OCI-LY7 (cell line): ENCODE measurements around the gene RSPH9. TPM values are rescaled to one million over a fixed set of nuclear protein-coding genes. Genes with fewer than 3 reads are reported as not detected.

Experiments used
- BruUV-seq: library from RNA; stranded (reverse); fragments of 400-500 nt; replicated peaks from 2 replicates; lab custom pipeline; 2021; lab: Mats Ljungman, UMichigan
- CTCF ChIA-PET: fragments of 300-600 bp; sonication (Branson Sonifier 250); formaldehyde crosslinking; loops from one replicate; lab custom pipeline; 2022; ENCODE audit warnings: antibody characterized with exemption; ENCODE audit not compliant: unreplicated experiment; lab: Charles Lee
- POLR2A ChIA-PET: fragments of 300-600 bp; sonication (Branson Sonifier 250); formaldehyde crosslinking; loops from one replicate; lab custom pipeline; 2022; ENCODE audit warnings: antibody characterized with exemption; lab: Charles Lee
- DNase-seq: peaks from one replicate; pipeline ENCODE4 v3.0.0-alpha.2; 2015; ENCODE audit warnings: low spot score
- H2AFZ ChIP-seq: fragments of 200-600 bp; sonication (generic), shearing (Covaris generic); 2 replicates; pipeline ENCODE4 v1.6.1; 2014; ENCODE audit warnings: mild to moderate bottlenecking, antibody characterized with exemption, low read length, moderate library complexity
- H3K27ac ChIP-seq: fragments of 200-600 bp; sonication (generic); 2 replicates; pipeline ENCODE4 v1.5.1; 2014; ENCODE audit warnings: mixed run types, low read depth, mild to moderate bottlenecking, moderate library complexity, low read length, inconsistent platforms; ENCODE audit not compliant: poor library complexity, severe bottlenecking
- H3K36me3 ChIP-seq: fragments of 200-600 bp; sonication (generic); 2 replicates; pipeline ENCODE4 v1.6.1; 2014; ENCODE audit warnings: mild to moderate bottlenecking, antibody characterized with exemption, low read length, moderate library complexity, mixed read lengths; ENCODE audit not compliant: insufficient read depth
- H3K4me1 ChIP-seq: fragments of 200-600 bp; sonication (generic); 2 replicates; pipeline ENCODE4 v1.5.1; 2014; ENCODE audit warnings: mild to moderate bottlenecking, low read length; ENCODE audit not compliant: insufficient read depth, poor library complexity, severe bottlenecking
- H3K4me2 ChIP-seq: fragments of 200-600 bp; sonication (generic); 2 replicates; pipeline ENCODE4 v1.6.1; 2014; ENCODE audit warnings: mild to moderate bottlenecking, low read length
- H3K4me3 ChIP-seq: fragments of 200-600 bp; sonication (generic); 2 replicates; pipeline ENCODE4 v1.5.1; 2014; ENCODE audit warnings: mild to moderate bottlenecking, low read depth, low read length; ENCODE audit not compliant: poor library complexity, severe bottlenecking
- H3K79me2 ChIP-seq: fragments of 200-600 bp; sonication (generic); 2 replicates; pipeline ENCODE4 v1.6.1; 2016; ENCODE audit warnings: low read depth, mild to moderate bottlenecking, low read length, moderate library complexity, mixed read lengths; ENCODE audit not compliant: insufficient read depth
- H3K9me2 ChIP-seq: fragments of 200-600 bp; sonication (generic); 2 replicates; pipeline ENCODE4 v1.6.1; 2016; ENCODE audit warnings: mild to moderate bottlenecking, low read length, mixed read lengths; ENCODE audit not compliant: insufficient read depth
- H3K9me3 ChIP-seq: fragments of 200-600 bp; sonication (generic); 2 replicates; pipeline ENCODE4 v1.6.1; 2014; ENCODE audit warnings: mild to moderate bottlenecking, mixed run types, low read length, mixed read lengths
- H4K20me1 ChIP-seq: fragments of 200-600 bp; sonication (generic); 2 replicates; pipeline ENCODE4 v1.6.1; 2014; ENCODE audit warnings: mild to moderate bottlenecking, antibody characterized with exemption, low read length, moderate library complexity, mixed read lengths; ENCODE audit not compliant: insufficient read depth
- EZH2phosphoT487 ChIP-seq: fragments of 200-600 bp; sonication (generic); IDR thresholded peaks from 2 replicates; pipeline ENCODE4 v1.6.1; 2018; ENCODE audit warnings: low read depth, borderline replicate concordance, mild to moderate bottlenecking, mixed run types, antibody characterized with exemption, low read length, moderate library complexity, mixed read lengths
- intact Hi-C: fragments of 100-400 bp; cut with micrococcal nuclease; formaldehyde crosslinking; loops from one replicate; pipeline ENCODE4 v1.10.0; 2022; ENCODE audit not compliant: unreplicated experiment
- total RNA-seq, 2 experiments: library from RNA; depleted of rRNA in 1 of 2; stranded (reverse); fragments of >200 nt in 1 of 2; shearing (Covaris generic) in 1 of 2; gene quantifications; 2 replicates each; pipeline ENCODE4 v1.2.3, GENCODE V29; 2014 to 2022
- TF ChIP-seq, protein P1 (sequence below): fragments of 200-600 bp; sonication (generic); conservative IDR thresholded peaks from 2 replicates; pipeline ENCODE4 v1.5.1; 2014; ENCODE audit warnings: mild to moderate bottlenecking, antibody characterized with exemption, low read length, moderate library complexity, mixed read lengths

Gene RSPH9
- total RNA-seq, 2 experiments from 2014 or later, result 0.28 TPM; not detected in 1

DNA sequence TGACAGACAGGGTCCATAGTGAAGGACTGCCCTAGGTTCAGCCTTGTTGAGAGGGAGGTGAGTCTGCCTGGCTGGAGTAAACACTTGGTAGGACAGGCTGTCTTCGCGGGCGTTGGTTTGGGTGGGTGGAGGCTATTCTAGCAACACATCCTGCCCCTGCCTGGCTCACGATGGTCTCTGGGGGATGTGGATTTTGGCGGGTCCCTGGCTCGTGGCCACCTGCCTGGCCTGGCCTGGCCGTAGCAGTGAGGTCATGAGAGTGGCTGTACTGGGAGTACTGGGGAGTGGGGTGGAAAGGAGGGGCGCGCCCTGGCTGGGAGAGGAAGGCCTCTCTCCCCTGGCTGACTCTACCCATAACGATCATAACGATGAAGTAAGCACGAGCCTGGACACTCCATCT is 73.0 kb downstream of the RSPH9 start:
- H3K4me1 ChIP-seq, result peaks cover 50% of the 10 kb centered on the region
- no peak for DNase-seq
- no TSS peak for BruUV-seq
- no peak overlapping the region for H2AFZ ChIP-seq
- no peaks in the 10 kb centered on the region for H3K36me3 ChIP-seq
- TF ChIP-seq, protein P1, sequence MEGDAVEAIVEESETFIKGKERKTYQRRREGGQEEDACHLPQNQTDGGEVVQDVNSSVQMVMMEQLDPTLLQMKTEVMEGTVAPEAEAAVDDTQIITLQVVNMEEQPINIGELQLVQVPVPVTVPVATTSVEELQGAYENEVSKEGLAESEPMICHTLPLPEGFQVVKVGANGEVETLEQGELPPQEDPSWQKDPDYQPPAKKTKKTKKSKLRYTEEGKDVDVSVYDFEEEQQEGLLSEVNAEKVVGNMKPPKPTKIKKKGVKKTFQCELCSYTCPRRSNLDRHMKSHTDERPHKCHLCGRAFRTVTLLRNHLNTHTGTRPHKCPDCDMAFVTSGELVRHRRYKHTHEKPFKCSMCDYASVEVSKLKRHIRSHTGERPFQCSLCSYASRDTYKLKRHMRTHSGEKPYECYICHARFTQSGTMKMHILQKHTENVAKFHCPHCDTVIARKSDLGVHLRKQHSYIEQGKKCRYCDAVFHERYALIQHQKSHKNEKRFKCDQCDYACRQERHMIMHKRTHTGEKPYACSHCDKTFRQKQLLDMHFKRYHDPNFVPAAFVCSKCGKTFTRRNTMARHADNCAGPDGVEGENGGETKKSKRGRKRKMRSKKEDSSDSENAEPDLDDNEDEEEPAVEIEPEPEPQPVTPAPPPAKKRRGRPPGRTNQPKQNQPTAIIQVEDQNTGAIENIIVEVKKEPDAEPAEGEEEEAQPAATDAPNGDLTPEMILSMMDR, result no peak
- TF ChIP-seq EZH2phosphoT487, result no peak
- POLR2A ChIA-PET, result no interaction called here
- no peaks in the 10 kb centered on the region for H3K9me3 ChIP-seq
- no peaks in the 10 kb centered on the region for H3K9me2 ChIP-seq
- CTCF ChIA-PET, result no interaction called here
- H4K20me1 ChIP-seq, result no peaks in the 10 kb centered on the region
- H3K79me2 ChIP-seq, result no peaks in the 10 kb centered on the region
- H3K27ac ChIP-seq, result no peak overlapping the region
- intact Hi-C loops, result loop anchor here (10.0 kb wide), 1 partner anchor 83 kb away; the partner anchor contains the start of gene MAD2L1BP
- no peak overlapping the region for H3K4me2 ChIP-seq
- H3K4me3 ChIP-seq, result no peak overlapping the region

DNA sequence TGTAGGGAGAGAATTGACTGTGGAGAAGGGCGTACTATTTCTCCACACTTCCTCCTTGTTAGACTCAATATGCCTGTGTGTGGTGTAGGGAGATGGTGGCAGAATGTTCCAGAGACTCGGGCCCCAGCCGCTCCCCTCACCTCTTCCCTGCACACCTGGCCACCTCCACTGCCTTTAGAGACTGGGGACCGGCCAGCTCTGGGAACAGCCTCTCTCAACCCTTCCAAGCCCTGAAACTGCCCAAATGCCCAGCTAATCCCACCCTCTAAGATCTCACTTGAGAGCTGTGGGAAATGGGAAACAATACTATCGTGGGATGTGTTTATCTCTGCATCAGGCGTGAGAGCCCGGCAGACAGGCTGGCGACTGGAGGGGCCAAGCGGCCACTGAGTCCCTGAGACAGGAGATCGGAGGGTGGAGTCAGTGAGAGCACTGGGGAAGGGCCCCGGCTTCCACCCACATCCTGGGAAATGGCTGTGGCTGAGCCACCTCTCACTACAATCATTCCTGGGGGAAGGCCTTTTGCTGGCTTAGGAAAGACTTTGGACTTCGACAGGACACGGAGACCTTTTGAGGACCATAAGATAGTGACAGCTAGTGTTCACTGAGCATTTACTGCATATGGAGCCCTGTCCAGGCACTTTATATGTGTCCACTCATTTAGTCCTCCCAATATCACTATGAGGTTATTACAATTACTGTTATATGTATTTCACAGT is 73.7 kb downstream of the RSPH9 start:
- H3K4me1 ChIP-seq, result peaks cover 51% of the 10 kb centered on the region
- ChIA-PET CTCF (no interaction called here), POLR2A (interaction anchor here (0.9 kb wide), 1 partner anchor 35 kb away, joined by 3 read pairs; no protein-coding TSS in a partner anchor)
- no peak for DNase-seq
- H3K9me2 ChIP-seq, result no peaks in the 10 kb centered on the region
- TF ChIP-seq, protein P1, result no peak
- no peak for TF ChIP-seq EZH2phosphoT487
- H3K4me2 ChIP-seq, result no peak overlapping the region
- no peak overlapping the region for H3K4me3 ChIP-seq
- no peaks in the 10 kb centered on the region for H4K20me1 ChIP-seq
- no peaks in the 10 kb centered on the region for H3K9me3 ChIP-seq
- no peaks in the 10 kb centered on the region for H3K36me3 ChIP-seq
- no TSS peak for BruUV-seq
- H2AFZ ChIP-seq, result no peak overlapping the region
- H3K79me2 ChIP-seq, result no peaks in the 10 kb centered on the region
- H3K27ac ChIP-seq, result no peak overlapping the region
- intact Hi-C loops, result loop anchor here (10.0 kb wide), 1 partner anchor 84 kb away; the partner anchor contains the start of gene MAD2L1BP

DNA sequence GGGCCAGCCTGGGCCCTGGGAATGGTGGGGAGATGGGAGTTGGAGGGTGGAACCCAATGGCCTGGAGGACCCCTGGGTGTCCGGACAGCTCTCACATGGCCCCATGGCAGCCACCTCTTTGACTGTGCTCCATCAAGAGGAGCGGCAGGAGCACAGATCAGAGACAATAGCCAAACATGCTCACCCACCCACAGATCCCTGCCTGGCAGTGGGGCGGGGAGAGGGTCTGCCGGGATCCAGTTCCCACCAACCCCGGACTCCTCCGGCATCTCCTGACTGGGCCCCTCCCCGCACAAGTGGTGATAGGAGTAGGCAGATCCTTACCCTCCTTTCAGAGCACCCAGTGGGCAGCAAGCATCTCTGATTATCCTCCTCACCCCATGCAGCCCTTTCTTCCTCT is 74.7 kb downstream of the RSPH9 start:
- CTCF ChIA-PET, result no interaction called here
- Histone ChIP-seq H4K20me1 (no peaks in the 10 kb centered on the region), H3K36me3 (no peaks in the 10 kb centered on the region), H3K9me3 (no peaks in the 10 kb centered on the region), H3K27ac (no peak overlapping the region), H2AFZ (no peak overlapping the region), H3K4me3 (no peak overlapping the region), H3K9me2 (no peaks in the 10 kb centered on the region), H3K79me2 (no peaks in the 10 kb centered on the region), H3K4me2 (no peak overlapping the region), H3K4me1 (peaks cover 51% of the 10 kb centered on the region)
- no TSS peak for BruUV-seq
- DNase-seq, result no peak
- TF ChIP-seq EZH2phosphoT487, result no peak
- TF ChIP-seq, protein P1, result no peak
- intact Hi-C loops, result loop anchor here (10.0 kb wide), 1 partner anchor 85 kb away; the partner anchor contains the start of gene MAD2L1BP
- POLR2A ChIA-PET, result interaction anchor here (0.9 kb wide), 1 partner anchor 34 kb away, joined by 3 read pairs; no protein-coding TSS in a partner anchor
